Measurements from ENCODE around the gene BABAM2. TPM values are rescaled to one million over a fixed set of nuclear protein-coding genes. Genes with fewer than 3 reads are reported as not detected.

The BABAM2 gene
- total and polyA plus RNA-seq, 2 of the 4 experiments (the other 2 are of a cell fraction) = 20.9 to 23.1 TPM

DNA sequence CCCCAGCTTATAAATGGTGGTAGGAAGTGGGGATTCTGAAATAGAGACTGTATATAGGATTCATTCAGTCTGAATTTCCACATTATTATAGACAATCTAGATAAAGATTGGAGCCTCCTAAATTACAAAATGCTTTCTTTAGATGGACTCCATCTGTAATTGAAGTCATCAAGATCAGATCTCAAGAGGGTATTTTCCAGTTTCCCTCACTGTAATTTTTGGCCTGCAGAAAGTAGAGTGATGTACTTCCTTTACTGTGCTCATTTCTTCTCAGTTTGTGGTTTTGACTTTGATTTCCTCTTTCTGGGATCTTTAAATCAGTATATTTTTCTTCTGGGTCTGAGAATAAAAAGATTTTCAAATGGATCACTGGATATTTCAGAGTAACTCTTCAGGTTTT lies 7.2 kb downstream of the BABAM2 start:
- Histone ChIP-seq H3K14ac (replicated peaks; ENCODE audit: low read depth, low read length) (no peak overlapping the region), H4K5ac (ENCODE audit: low read depth, low read length) (no peak overlapping the region), H3K23ac (ENCODE audit: low read depth, low read length) (no peak overlapping the region), H3K18ac (ENCODE audit: low read depth, low read length) (no peak overlapping the region), H3K36me3 (ENCODE audit: control insufficient read depth, insufficient read depth, low read length) (peaks cover 11% of the 10 kb centered on the region), H4K91ac (ENCODE audit: insufficient read depth, low read depth, low read length) (no peak overlapping the region), H4K20me1 (ENCODE audit: insufficient read depth, low read length) (no peaks in the 10 kb centered on the region), H3K4ac (ENCODE audit: low read depth, low read length) (no peak overlapping the region), H3K27me3 (ENCODE audit: control insufficient read depth, insufficient read depth, low read length) (no peaks in the 10 kb centered on the region), H3K4me2 (ENCODE audit: low read depth, low read length) (no peak overlapping the region), H3K9me1 (ENCODE audit: insufficient read depth, low read length) (peaks cover 7% of the 10 kb centered on the region), H3K4me1 (ENCODE audit: control insufficient read depth, insufficient read depth, low read length) (peaks cover 4% of the 10 kb centered on the region; the same call in 1 of the 2 replicates), H4K8ac (ENCODE audit: low read depth in 2 of 2, low read length in 2 of 2) (no peak overlapping the region), H3K9ac (ENCODE audit: low read depth, low read length) (no peak overlapping the region), H2AK9ac (replicated peaks; ENCODE audit: low read depth, low read length, poor library complexity) (no peak overlapping the region), H3K56ac (ENCODE audit: extremely low read depth, insufficient read depth, low read length) (no peak overlapping the region), H3K9me3 (ENCODE audit: control insufficient read depth, insufficient read depth, low read length) (no peaks in the 10 kb centered on the region), H2BK120ac (ENCODE audit: low read depth, low read length) (no peak overlapping the region), H3K27ac (ENCODE audit: insufficient read depth, low read length) (no peak overlapping the region), H2AK5ac (ENCODE audit: low read depth, low read length) (no peak overlapping the region), H2BK5ac (ENCODE audit: low read depth, low read length, poor library complexity, severe bottlenecking) (no peak overlapping the region), H3K4me3 (ENCODE audit: insufficient read depth, low read depth, low read length) (no peak overlapping the region), H2BK15ac (ENCODE audit: low read depth, low read length) (no peak overlapping the region), H2BK20ac (ENCODE audit: low read depth, low read length) (no peak overlapping the region), H3K79me1 (ENCODE audit: low read depth in 1 of 2, low read length in 2 of 2) (peaks cover 7 to 19% of the 10 kb centered on the region in 2 experiments; a peak in 3 of 4 replicates), H2AFZ (replicated peaks; ENCODE audit: low read length, poor library complexity) (no peak overlapping the region)
- TF ChIP-seq RFX5 (IDR thresholded peaks at IDR 0.05; ENCODE audit: low read depth, low read length) = no peak
- no peak for TF ChIP-seq NFE2L2 (IDR thresholded peaks at IDR 0.05; ENCODE audit: low read depth, low read length)
- TF ChIP-seq RCOR1 (IDR thresholded peaks at IDR 0.05; ENCODE audit: insufficient replicate concordance, low read length) = no peak
- TF ChIP-seq MAFK (IDR thresholded peaks at IDR 0.05; ENCODE audit: low read depth, low read length) = no peak
- no peak for TF ChIP-seq CTCF (conservative IDR thresholded peaks at IDR 0.05; ENCODE audit: low read depth, low read length)
- TF ChIP-seq RAD21 (IDR thresholded peaks at IDR 0.05; ENCODE audit: low read length) = no peak
- TF ChIP-seq USF2 (IDR thresholded peaks at IDR 0.05; ENCODE audit: low read depth, low read length) = no peak
- TF ChIP-seq CEBPB (IDR thresholded peaks at IDR 0.05; ENCODE audit: low read depth, low read length) = no peak
- TF ChIP-seq MXI1 (IDR thresholded peaks at IDR 0.05; ENCODE audit: borderline replicate concordance, low read depth, low read length) = no peak
- TF ChIP-seq CHD1 (IDR thresholded peaks at IDR 0.05; ENCODE audit: low read depth, low read length) = no peak
- TF ChIP-seq SMC3 (IDR thresholded peaks at IDR 0.05; ENCODE audit: low read depth, low read length) = no peak
- no peak for TF ChIP-seq BHLHE40 (IDR thresholded peaks at IDR 0.05; ENCODE audit: low read depth, low read length)
- TF ChIP-seq FOS (IDR thresholded peaks at IDR 0.05; ENCODE audit: low read depth, low read length) = no peak
- no peak for TF ChIP-seq MAZ (IDR thresholded peaks at IDR 0.05; ENCODE audit: borderline replicate concordance, low read depth, low read length)
- no peak for TF ChIP-seq ELK1 (IDR thresholded peaks at IDR 0.05; ENCODE audit: borderline replicate concordance, low read depth, low read length)
- no peak for TF ChIP-seq POLR2A (IDR thresholded peaks at IDR 0.05; ENCODE audit: low read depth, low read length)
- in situ Hi-C loops (cut with MboI; ENCODE audit: low sequenced_read_pairs) (no loop called here), intact Hi-C loops (cut with micrococcal nuclease) (no loop called here), dilution Hi-C loops (cut with HindIII; ENCODE audit: low sequenced_read_pairs, unreplicated experiment) (no loop called here)
- ChIA-PET CTCF (no interaction called here), POLR2A (ENCODE audit: unreplicated experiment) (no interaction called here)
- no peak for ATAC-seq (ENCODE audit: low read depth)
- BruUV-seq (replicated peaks) = no TSS peak
- DNase-seq = no peak
